ENCODE data around the gene NPAS3.

NPAS3 gene

GRCh38 chr14:33839193-33840076 lies 900.8 kb downstream of the NPAS3 start:
- H3K27me3 ChIP-seq (ENCODE audit: insufficient read depth, low read length, poor library complexity, severe bottlenecking), result no peaks in the 10 kb centered on the region
- H3K36me3 ChIP-seq (ENCODE audit: insufficient read depth, low read length), result no peaks in the 10 kb centered on the region
- H3K4me3 ChIP-seq (ENCODE audit: low read length, poor library complexity, severe bottlenecking), result no peak overlapping the region
- no peaks in the 10 kb centered on the region for H3K9me2 ChIP-seq (replicated peaks; ENCODE audit: low read depth, low read length)
- H3K9ac ChIP-seq (ENCODE audit: low read depth, low read length, poor library complexity, severe bottlenecking), result no peak overlapping the region
- no peak for TF ChIP-seq EZH2phosphoT487 (IDR thresholded peaks at IDR 0.05; ENCODE audit: borderline replicate concordance)
- TF ChIP-seq, protein P1, sequence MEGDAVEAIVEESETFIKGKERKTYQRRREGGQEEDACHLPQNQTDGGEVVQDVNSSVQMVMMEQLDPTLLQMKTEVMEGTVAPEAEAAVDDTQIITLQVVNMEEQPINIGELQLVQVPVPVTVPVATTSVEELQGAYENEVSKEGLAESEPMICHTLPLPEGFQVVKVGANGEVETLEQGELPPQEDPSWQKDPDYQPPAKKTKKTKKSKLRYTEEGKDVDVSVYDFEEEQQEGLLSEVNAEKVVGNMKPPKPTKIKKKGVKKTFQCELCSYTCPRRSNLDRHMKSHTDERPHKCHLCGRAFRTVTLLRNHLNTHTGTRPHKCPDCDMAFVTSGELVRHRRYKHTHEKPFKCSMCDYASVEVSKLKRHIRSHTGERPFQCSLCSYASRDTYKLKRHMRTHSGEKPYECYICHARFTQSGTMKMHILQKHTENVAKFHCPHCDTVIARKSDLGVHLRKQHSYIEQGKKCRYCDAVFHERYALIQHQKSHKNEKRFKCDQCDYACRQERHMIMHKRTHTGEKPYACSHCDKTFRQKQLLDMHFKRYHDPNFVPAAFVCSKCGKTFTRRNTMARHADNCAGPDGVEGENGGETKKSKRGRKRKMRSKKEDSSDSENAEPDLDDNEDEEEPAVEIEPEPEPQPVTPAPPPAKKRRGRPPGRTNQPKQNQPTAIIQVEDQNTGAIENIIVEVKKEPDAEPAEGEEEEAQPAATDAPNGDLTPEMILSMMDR (conservative IDR thresholded peaks at IDR 0.05; ENCODE audit: low read length), result peak; percentile 88
- H3K79me2 ChIP-seq (ENCODE audit: insufficient read depth, low read length), result no peaks in the 10 kb centered on the region
- no peak overlapping the region for H3K4me2 ChIP-seq (ENCODE audit: low read depth, low read length, poor library complexity, severe bottlenecking)
- H3K9me3 ChIP-seq (ENCODE audit: insufficient read depth, low read depth, low read length), result no peaks in the 10 kb centered on the region
- no peaks in the 10 kb centered on the region for H4K20me1 ChIP-seq (ENCODE audit: insufficient read depth, low read length, poor library complexity, severe bottlenecking)
- no peak overlapping the region for H2AFZ ChIP-seq (ENCODE audit: low read length)
- H3K4me1 ChIP-seq (ENCODE audit: insufficient read depth, low read length, poor library complexity, severe bottlenecking), result no peaks in the 10 kb centered on the region
- H3F3A ChIP-seq (ENCODE audit: low read depth), result no peaks in the 10 kb centered on the region

DNA sequence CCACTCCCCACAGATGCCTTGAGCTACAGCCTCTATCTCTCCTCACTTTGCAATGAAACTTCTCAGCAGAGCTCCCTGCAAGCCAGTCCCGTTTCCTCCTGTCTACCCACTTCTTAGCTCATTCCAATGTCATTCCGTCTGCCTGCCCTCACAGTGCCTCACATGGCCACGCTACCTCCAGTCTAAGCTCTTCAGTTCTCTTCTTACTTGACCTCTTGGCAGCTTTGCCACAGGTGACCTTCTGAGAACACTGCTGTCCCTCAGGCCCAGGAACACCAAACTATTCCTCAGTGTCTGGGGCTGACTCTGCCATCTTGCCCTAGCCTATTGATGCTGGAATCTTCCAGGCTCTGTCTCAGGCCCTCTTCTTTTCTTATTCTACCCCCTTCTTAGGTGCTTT lies 902.1 kb downstream of the NPAS3 start:
- Histone ChIP-seq H3K4me1 (ENCODE audit: insufficient read depth, low read length, poor library complexity, severe bottlenecking) (no peaks in the 10 kb centered on the region), H3K27me3 (ENCODE audit: insufficient read depth, low read length, poor library complexity, severe bottlenecking) (no peaks in the 10 kb centered on the region), H3K9me2 (replicated peaks; ENCODE audit: low read depth, low read length) (no peaks in the 10 kb centered on the region), H3K79me2 (ENCODE audit: insufficient read depth, low read length) (no peaks in the 10 kb centered on the region), H3K36me3 (ENCODE audit: insufficient read depth, low read length) (no peaks in the 10 kb centered on the region), H4K20me1 (ENCODE audit: insufficient read depth, low read length, poor library complexity, severe bottlenecking) (no peaks in the 10 kb centered on the region), H3K4me3 (ENCODE audit: low read length, poor library complexity, severe bottlenecking) (no peak overlapping the region), H3F3A (ENCODE audit: low read depth) (no peaks in the 10 kb centered on the region), H3K4me2 (ENCODE audit: low read depth, low read length, poor library complexity, severe bottlenecking) (no peak overlapping the region), H3K9me3 (ENCODE audit: insufficient read depth, low read depth, low read length) (no peaks in the 10 kb centered on the region), H3K9ac (ENCODE audit: low read depth, low read length, poor library complexity, severe bottlenecking) (no peak overlapping the region), H2AFZ (ENCODE audit: low read length) (peak overlapping the region; percentile 7; the same call in 1 of the 2 replicates)
- TF ChIP-seq, protein P1 (conservative IDR thresholded peaks at IDR 0.05; ENCODE audit: low read length), result no peak
- TF ChIP-seq EZH2phosphoT487 (IDR thresholded peaks at IDR 0.05; ENCODE audit: borderline replicate concordance), result no peak

DNA sequence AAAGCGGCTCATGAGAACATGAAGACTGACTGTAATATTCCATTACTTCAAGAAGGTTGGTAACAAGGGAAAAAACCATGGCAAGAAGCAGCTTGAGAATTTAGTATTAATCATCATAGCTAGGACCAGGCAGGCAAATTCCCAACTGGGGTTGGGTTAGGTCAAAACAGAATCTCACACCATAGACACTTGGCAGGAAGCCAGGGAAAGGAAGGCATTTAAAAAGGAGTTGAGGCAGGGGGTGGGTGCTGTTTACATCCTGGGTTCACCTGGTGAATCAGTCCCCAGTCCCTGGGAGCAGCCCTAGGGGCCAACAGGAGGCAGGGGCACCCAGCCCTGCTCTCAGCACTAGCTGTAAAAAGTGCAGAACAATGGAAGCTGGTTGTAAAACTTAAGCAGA lies 903.6 kb downstream of the NPAS3 start:
- Histone ChIP-seq H3K4me1 (ENCODE audit: insufficient read depth, low read length, poor library complexity, severe bottlenecking) (no peaks in the 10 kb centered on the region), H3K9me3 (ENCODE audit: insufficient read depth, low read depth, low read length) (no peaks in the 10 kb centered on the region), H3K4me2 (ENCODE audit: low read depth, low read length, poor library complexity, severe bottlenecking) (no peak overlapping the region), H2AFZ (ENCODE audit: low read length) (no peak overlapping the region), H4K20me1 (ENCODE audit: insufficient read depth, low read length, poor library complexity, severe bottlenecking) (no peaks in the 10 kb centered on the region), H3K9me2 (replicated peaks; ENCODE audit: low read depth, low read length) (no peaks in the 10 kb centered on the region), H3K36me3 (ENCODE audit: insufficient read depth, low read length) (no peaks in the 10 kb centered on the region), H3F3A (ENCODE audit: low read depth) (no peaks in the 10 kb centered on the region), H3K4me3 (ENCODE audit: low read length, poor library complexity, severe bottlenecking) (no peak overlapping the region), H3K79me2 (ENCODE audit: insufficient read depth, low read length) (no peaks in the 10 kb centered on the region), H3K9ac (ENCODE audit: low read depth, low read length, poor library complexity, severe bottlenecking) (no peak overlapping the region), H3K27me3 (ENCODE audit: insufficient read depth, low read length, poor library complexity, severe bottlenecking) (no peaks in the 10 kb centered on the region)
- TF ChIP-seq, protein P1 (conservative IDR thresholded peaks at IDR 0.05; ENCODE audit: low read length), result no peak
- no peak for TF ChIP-seq EZH2phosphoT487 (IDR thresholded peaks at IDR 0.05; ENCODE audit: borderline replicate concordance)

Measured in Loucy (cell line).